Motor neuron (in vitro differentiated cells): ENCODE data around the gene TMIGD2. TPM values are rescaled to one million over a fixed set of nuclear protein-coding genes. Genes with fewer than 3 reads are reported as not detected.

ENCODE experiments used
- ATAC-seq, 8 experiments: fragments of 200-7000 bp; cut with Tn5 transposase; replicated peaks in 6 of 8; 2 replicates each; pipeline ENCODE4 v1.8.0; 2021; ENCODE audit warnings: mild to moderate bottlenecking in 8 of 8, moderate library complexity in 8 of 8
- H3K27ac ChIP-seq, 2 donors: fragments of 250-450 bp; sonication (Bioruptor Pico); 2 replicates each; pipeline ENCODE4 v1.9.0; 2021; ENCODE audit warnings: antibody characterized with exemption in 2 of 2, mild to moderate bottlenecking in 2 of 2, moderate library complexity in 1 of 2
- H3K4me1 ChIP-seq, 2 donors: fragments of 250-450 bp; sonication (Bioruptor Pico); replicated peaks in 1 of 2; 2 replicates each; pipeline ENCODE4 v1.6.1; 2021; ENCODE audit warnings: antibody characterized with exemption in 2 of 2, mild to moderate bottlenecking in 2 of 2, moderate library complexity in 1 of 2
- H3K4me3 ChIP-seq, 5 donors: fragments of 250-450 bp; sonication (Bioruptor Pico); 2 replicates each; pipeline ENCODE4 v1.9.0; 2021; ENCODE audit warnings: antibody characterized with exemption in 5 of 5, mild to moderate bottlenecking in 5 of 5, moderate library complexity in 4 of 5
- WGBS, 10 experiments: fragments of 450-650 bp; shearing (Covaris generic); methylation state at CpG; one replicate each; pipeline ENCODE4 v1.0.0; 2022; 5-methylcytosine and 5-hydroxymethylcytosine counted together
- in situ Hi-C, 9 experiments: fragments of 400-800 bp; cut with MboI; loops; one replicate each; pipeline ENCODE4 v1.15.0; 2021; ENCODE audit warnings: low sequenced_read_pairs in 9 of 9, low pct_unique_long_range_greater_than_20kb in 2 of 9; ENCODE audit not compliant: unreplicated experiment in 9 of 9
- total RNA-seq, 8 experiments: library from RNA; unstranded; fragments of 300-600 nt; gene quantifications; 2 replicates each; pipeline versions ENCODE4 v1.2.3 to v1.2.4, GENCODE V29; 2022

TMIGD2 gene
- total RNA-seq, 8 experiments from 2014 or later: 0.29 to 1.2 (median 0.43) TPM; not detected in 3

DNA sequence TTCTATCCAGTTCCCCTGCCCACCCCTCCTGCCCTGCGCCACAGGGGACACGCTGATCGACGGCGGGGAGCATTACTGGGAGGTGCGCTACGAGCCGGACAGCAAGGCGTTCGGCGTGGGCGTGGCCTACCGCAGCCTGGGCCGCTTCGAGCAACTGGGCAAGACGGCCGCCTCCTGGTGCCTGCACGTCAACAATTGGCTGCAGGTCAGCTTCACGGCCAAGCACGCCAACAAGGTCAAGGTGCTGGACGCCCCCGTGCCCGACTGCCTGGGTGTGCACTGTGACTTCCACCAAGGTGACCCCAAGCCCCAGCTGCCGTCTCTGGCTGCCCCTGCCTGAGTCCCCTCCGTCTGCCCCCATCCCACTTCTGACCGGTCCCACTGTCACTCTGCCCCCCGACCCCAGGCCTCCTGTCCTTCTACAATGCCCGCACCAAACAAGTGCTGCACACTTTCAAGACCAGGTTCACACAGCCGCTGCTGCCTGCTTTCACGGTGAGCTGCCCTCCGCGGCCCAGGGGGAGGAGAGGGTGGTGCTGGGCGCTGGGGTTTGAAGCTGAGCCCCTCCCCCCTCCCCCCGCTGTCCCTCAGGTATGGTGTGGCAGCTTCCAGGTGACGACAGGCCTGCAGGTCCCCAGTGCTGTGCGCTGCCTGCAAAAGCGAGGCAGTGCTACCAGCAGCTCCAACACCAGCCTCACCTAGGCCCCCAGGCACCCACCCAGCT, 20.9 kb upstream of the TMIGD2 start:
- ATAC-seq: no peak
- H3K27ac ChIP-seq: no peak overlapping the region
- in situ Hi-C loops: no loop called here

DNA sequence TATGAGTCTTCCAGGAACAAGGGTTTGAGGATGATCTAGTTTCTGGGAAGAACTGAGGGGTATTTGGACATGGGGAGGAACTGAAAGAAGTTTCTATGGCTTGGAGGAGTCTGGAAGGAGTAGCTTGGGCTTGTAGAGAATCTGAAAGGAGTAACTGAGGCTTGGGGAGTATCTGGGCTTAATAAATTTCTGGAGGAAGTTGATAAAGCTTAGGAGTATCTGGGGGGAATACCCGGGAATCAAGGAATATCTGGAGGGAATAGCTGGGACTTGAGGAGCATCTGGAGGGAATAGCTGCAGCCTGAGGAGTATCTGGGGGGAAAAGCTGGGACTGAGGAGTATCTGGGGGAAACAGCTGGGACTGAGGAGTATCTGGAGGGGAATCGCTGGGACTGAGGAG, 18.2 kb upstream of the TMIGD2 start:
- in situ Hi-C loops: no loop called here
- Histone ChIP-seq H3K4me1 (no peaks in the 10 kb centered on the region), H3K27ac (no peak overlapping the region), H3K4me3 (no peak overlapping the region)
- WGBS, 10 experiments: 60 to 100% (median 85%) methylated on average over 1 to 2 of the region's 2 CpGs; no CpG with 5 or more reads in 2 of the 10 experiments
- ATAC-seq: no peak

More for the DNA sequence above, 20.9 kb upstream of the TMIGD2 start:
- no peak overlapping the region for H3K4me3 ChIP-seq
- 83% methylated on average over 18 of the region's 37 CpGs; no CpG with 5 or more reads in 9 of the 10 experiments for WGBS, 10 experiments
- peaks cover 0 to 11% of the 10 kb centered on the region in 2 donors for H3K4me1 ChIP-seq

DNA sequence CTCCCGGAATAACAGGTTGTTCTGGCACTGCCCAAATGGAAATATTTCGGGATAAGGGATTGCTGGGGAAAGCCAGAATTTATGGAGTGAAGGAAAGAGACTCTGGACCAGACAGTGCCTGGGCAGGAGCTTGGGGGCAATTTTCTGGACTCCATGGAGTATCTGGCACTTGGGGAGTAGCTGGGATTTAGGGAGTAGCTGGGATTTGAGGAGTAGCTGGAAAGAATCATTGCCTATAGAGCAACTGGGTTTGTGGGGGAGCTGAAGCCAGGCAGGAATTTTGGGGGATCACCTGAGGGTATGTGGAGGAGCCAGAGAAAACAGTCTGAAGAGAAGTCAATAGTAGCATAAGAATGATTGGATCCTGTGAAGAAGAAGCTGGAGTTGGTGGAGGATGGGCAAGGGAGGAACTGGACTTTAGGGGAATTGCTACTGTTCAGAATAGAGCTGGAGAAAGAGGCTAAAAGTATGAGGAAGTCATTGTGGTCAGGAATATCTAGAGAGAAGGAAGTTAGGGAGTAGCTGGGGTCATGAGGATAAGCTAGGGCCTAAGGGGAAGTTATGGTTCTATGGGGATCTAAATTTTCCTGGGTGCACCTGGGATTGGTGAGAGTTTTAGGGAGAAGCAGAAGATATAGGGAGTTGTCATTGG, 17.0 kb upstream of the TMIGD2 start:
- in situ Hi-C loops: no loop called here
- WGBS, 10 experiments: 0 to 100% (median 37%) methylated on average over 1 of the region's 2 CpGs; no CpG with 5 or more reads in 6 of the 10 experiments

DNA sequence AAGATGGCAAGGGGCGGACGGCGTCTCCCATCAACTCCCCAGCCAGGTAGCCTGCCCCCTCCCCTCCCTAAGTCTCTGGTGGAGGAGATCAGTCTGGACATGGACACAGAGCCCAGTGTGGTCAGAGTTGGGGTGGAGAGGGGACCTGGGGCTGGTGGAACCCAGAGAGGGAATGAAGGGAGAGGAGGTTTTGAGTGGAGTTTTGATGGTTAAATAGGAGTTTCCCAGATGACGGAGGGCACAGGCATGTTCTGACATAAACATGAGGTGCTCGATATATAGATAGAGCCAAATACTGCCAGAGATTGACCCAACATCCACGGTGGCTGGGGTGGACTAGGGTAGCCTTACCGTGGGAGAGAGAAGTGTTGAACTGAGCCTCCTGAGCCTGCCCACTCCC, 16.3 kb upstream of the TMIGD2 start:
- no peak overlapping the region for H3K4me3 ChIP-seq
- in situ Hi-C loops: no loop called here
- no peaks in the 10 kb centered on the region for H3K4me1 ChIP-seq
- 87 to 100% (median 90%) methylated on average over 2 to 4 of the region's 7 CpGs; no CpG with 5 or more reads in 6 of the 10 experiments for WGBS, 10 experiments
- ATAC-seq: no peak
- H3K27ac ChIP-seq: no peak overlapping the region

More for the DNA sequence above, 17.0 kb upstream of the TMIGD2 start:
- no peak for ATAC-seq
- H3K27ac ChIP-seq: no peak overlapping the region
- H3K4me3 ChIP-seq: no peak overlapping the region
- H3K4me1 ChIP-seq: no peaks in the 10 kb centered on the region

DNA sequence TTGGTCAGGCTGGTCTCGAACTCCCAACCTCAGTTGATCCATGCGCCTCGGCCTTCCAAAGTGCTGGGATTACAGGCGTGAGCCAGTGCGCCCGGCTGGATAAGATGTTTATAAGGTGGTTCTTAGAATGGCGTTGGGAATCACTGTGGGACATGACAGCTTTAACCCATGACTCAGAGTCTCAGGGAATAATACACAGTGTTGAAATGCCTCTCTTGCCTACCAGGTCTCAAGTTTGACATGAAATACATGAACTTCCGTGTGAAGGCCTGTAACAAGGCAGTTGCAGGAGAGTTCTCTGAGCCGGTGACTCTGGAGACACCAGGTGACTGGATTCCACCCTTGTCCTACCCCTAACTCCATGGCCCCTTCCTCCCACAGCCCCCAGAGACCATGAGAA, 14.8 kb upstream of the TMIGD2 start:
- ATAC-seq: no peak
- H3K4me1 ChIP-seq: no peaks in the 10 kb centered on the region
- no peak overlapping the region for H3K27ac ChIP-seq
- H3K4me3 ChIP-seq: no peak overlapping the region
- in situ Hi-C loops: no loop called here
- 60 to 100% (median 92%) methylated on average over 1 to 9 of the region's 9 CpGs; no CpG with 5 or more reads in 3 of the 10 experiments for WGBS, 10 experiments

DNA sequence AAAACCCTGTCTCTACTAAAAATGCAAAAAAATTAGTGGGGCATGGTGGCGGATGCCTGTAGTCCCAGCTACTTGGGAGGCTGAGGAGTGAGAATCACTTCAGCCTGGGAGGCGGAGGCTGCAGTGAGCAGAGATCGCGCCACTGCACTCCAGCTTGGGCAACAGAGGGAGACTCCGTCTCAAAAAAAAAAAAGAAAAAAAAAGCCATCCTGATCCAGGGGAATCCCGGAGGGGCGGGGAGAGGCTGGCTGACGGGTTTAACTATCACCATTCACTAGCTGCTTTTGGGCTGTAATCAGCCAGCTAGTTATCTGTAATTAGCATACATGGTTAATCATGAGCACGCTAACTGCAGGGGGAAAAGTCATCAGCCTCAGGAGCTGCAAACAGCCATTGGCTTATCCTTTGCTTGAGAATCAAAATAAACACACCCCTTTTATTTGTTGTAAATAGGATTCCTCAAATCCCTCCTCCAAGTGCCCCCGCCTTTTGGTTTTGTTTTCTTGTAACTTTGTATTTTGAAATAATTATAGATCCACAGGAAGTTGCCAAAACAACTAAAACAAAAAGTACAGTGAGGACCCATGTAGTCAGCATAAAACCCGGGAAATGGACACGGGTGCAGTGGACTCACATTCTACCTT, 11.8 kb upstream of the TMIGD2 start:
- no peak overlapping the region for H3K27ac ChIP-seq
- H3K4me3 ChIP-seq: no peak overlapping the region
- whole genome bisulfite sequencing, 10 experiments: 4 to 100% (median 60%) methylated on average over 1 to 11 of the region's 12 CpGs; no CpG with 5 or more reads in 1 of the 10 experiments
- ATAC-seq: peak in 3 of 8 experiments; percentile 25 to 49 (median 39)
- in situ Hi-C loops: no loop called here
- H3K4me1 ChIP-seq: no peaks in the 10 kb centered on the region

DNA sequence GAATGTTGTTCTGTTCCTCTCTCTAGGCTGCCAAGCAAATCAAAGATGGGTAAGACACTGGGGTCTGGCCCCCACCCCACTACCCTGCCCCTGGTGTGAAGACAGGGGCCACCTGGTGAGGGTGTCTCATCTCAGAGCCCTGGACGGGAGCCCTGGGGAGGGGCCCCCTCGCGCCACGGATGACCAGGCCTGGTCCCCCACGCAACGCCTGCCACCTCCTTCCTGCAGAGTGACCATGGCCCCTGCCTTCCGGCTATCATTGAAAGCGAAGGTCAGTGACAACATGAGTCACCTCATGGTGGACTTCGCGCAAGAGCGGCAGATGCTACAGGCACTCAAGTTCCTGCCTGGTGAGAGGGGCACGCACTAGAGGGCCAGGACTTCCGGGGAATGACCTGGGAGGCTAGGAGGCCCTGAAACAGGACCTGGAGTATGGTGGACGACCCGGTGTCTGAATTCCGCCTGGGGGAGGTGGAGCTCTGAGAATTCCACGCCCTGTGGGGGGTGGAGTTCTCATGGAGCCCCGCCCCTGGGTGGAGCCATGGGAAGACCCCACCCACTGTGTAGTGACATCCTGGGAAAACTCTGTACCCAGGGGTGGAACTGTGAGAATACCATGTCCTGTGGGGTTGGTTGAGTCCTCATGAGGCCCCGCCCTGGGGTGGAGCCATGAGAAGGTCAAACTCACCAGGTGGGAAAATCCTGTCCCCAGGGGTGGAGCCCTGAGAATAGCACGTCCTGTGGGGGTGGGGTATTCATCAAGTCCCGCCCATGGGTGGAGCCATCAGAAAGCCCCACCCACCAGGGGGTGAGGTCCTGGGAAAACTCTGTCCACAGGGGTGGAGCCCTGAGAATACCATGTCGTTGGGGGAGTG, 8.3 kb upstream of the TMIGD2 start:
- in situ Hi-C loops: no loop called here
- no peak overlapping the region for H3K4me3 ChIP-seq
- WGBS, 10 experiments: 33 to 97% (median 93%) methylated on average over 1 to 6 of the region's 22 CpGs; no CpG with 5 or more reads in 7 of the 10 experiments
- peak in 3 of 8 experiments; percentile 4 to 60 (median 54) for ATAC-seq
- H3K27ac ChIP-seq: no peak overlapping the region
- H3K4me1 ChIP-seq: no peaks in the 10 kb centered on the region

DNA sequence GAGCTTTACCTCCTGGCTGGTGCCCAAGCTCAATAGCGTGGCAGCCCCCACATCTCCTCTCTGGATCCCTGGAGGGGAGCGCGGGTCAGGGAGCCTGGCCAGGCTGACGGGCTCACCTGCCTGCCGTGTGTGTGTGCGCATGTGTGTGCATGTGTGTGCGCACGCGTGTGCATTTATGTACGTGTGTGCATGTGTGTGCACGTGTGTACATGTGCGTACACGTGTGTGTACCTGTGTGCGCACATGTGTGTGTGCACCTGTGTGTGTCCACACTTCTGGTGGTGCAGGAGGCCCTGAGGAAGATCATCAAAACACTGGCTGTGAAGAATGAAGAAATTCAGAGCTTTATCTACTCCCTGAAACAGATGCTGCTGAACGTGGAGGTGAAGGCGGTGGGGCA, 3.5 kb upstream of the TMIGD2 start:
- Histone ChIP-seq H3K27ac (no peak overlapping the region), H3K4me3 (no peak overlapping the region), H3K4me1 (peaks cover 0 to 11% of the 10 kb centered on the region in 2 donors)
- WGBS, 10 experiments: 60 to 100% (median 83%) methylated on average over 1 to 6 of the region's 16 CpGs; no CpG with 5 or more reads in 5 of the 10 experiments
- no peak for ATAC-seq
- in situ Hi-C loops: no loop called here

DNA sequence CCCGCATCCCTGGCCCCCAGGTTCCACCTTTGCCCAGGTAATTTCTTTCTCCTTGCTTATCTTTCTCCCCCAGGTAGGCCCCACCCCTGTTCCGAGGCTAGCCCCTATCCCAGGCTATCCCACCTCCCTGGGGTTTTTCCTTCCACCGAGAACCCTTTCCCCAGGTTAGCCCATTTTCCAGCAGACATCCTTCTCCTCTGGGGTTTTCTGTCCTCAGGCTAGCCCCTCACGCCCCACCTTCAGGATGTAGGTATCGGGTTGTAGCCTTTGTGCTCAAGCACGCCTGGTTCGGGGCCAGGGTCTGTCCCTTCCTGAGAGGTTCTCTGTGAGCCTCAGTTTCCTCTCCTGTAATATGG, 3.0 kb upstream of the TMIGD2 start:
- peaks cover 0 to 11% of the 10 kb centered on the region in 2 donors for H3K4me1 ChIP-seq
- in situ Hi-C loops: no loop called here
- ATAC-seq: no peak
- H3K27ac ChIP-seq: no peak overlapping the region
- peak overlapping the region in 4 of 5 donors; percentile 15 to 56 (median 26) for H3K4me3 ChIP-seq
- 97 to 100% (median 100%) methylated on average over 1 to 4 of the region's 7 CpGs; no CpG with 5 or more reads in 7 of the 10 experiments for WGBS, 10 experiments

DNA sequence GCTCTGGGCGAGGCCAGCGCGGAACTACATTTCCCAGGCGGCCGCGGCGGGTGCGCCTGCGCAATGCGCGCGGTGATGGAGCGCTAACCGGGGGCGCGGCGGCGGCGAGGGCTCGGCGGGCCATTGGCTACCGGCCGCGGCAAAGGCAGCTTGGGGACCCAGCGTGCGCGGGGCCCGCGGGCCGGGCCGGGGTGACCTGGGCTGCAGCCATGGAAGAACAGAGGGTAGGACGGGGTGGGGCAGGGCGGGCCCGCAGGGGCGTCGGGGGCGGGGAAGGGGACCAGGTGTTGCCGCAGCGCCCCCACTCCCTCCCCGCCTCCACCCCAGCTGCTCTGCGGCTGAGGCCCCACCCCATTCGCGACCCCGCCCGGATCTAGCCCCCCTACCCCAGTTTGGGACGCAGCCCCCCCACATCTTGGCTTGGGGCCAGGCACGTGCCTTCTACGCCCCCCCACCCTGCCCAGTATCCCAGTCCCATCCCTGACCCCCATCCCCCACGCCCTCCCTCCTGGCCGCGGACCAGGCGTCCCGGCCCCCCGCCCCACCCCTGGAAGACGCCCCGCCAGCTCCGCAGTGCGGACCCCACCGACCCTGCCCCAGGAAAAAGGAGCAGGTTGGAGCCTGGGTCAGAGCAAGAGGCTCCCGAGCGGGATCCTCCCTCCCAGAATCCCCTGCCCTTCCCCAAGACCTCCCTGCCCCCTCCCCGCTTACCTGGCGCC, 2.5 kb upstream of the TMIGD2 start, which contains the start of gene FSD1:
Gene FSD1 (plus strand): TSS at position 61 of the 719 bp plus-strand sequence. CDS start 149 bp downstream, at position 210.
- in situ Hi-C loops: no loop called here
- no CpG with 5 or more reads among the region's 63 CpGs for WGBS, 10 experiments
- peaks cover 0 to 11% of the 10 kb centered on the region in 2 donors for H3K4me1 ChIP-seq
- H3K4me3 ChIP-seq: peak within 1 kb of the TSS; percentile 40 to 76 (median 47)
- no peak within 1 kb of the TSS for H3K27ac ChIP-seq
- peak; percentile 91 to 99 (median 95) for ATAC-seq

DNA sequence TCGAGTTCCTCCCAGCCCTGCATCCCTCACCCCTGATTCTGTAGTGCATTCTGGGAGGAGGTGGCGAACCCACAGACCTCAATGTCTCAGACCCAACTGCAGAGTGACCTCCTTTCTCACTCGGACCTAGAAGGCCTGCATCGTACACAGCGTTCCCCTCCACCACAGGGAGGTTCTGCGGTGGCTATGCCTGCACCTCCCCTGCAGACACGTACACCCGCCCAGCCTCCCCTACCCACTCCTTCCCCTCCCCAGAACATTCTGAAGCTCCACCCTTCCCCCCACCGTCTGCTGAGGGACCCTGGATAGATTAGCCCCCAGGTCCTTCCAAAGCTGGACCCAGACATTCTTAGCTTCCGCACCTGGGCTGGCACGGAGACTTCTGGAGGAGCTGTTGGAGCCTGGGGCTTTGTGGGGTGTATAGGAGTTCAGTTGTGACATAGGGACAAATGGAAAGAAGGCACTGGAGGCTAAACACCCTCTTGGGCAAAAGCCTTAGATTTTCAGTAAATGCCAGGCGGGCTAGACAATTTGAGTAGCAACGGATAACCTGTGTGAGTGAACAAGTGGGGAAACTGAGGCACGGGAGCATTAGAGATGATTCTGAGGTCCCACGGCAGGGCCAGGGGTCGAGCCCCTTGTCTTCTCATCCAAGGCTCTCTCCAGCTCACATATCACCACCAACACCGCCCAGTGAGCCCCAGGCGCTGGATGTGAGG, 1.8 kb upstream of the TMIGD2 start:
- in situ Hi-C loops: no loop called here
- Histone ChIP-seq H3K4me3 (peak overlapping the region; percentile 40 to 76 (median 47)), H3K4me1 (peaks cover 0 to 11% of the 10 kb centered on the region in 2 donors), H3K27ac (no peak overlapping the region)
- ATAC-seq: no peak
- 0 to 100% (median 40%) methylated on average over 1 to 4 of the region's 18 CpGs; no CpG with 5 or more reads in 5 of the 10 experiments for WGBS, 10 experiments
